Neural progenitor cell (in vitro differentiated cells): ENCODE measurements around the gene CTH.

Source experiments
- CTCF ChIP-seq: fragments of 200-600 bp; sonication (generic); IDR thresholded peaks from 2 replicates; pipeline ENCODE4 v1.5.1; 2017; ENCODE audit warnings: antibody characterized with exemption, mild to moderate bottlenecking
- EZH2 ChIP-seq: fragments of 200-600 bp; sonication (generic); IDR thresholded peaks from 2 replicates; pipeline ENCODE4 v1.6.1; 2017; ENCODE audit warnings: antibody characterized with exemption, mild to moderate bottlenecking, moderate library complexity
- EZH2phosphoT487 ChIP-seq: fragments of 200-600 bp; sonication (generic); IDR thresholded peaks from 2 replicates; pipeline ENCODE4 v1.6.1; 2017; ENCODE audit warnings: antibody characterized with exemption

GRCh38 chr1:70483342-70483741, 72.3 kb downstream of the CTH start:
- TF ChIP-seq CTCF (no peak), EZH2 (no peak), EZH2phosphoT487 (no peak)
